Measurements from ENCODE around the gene WDSUB1.

Gene WDSUB1

GRCh38 chr2:159298967-159299366 is 12.5 kb upstream of the WDSUB1 start:
- DNase-seq (ENCODE audit: low read depth), result no peak
- TF ChIP-seq CTCF (IDR thresholded peaks at IDR 0.05; ENCODE audit: low read depth, low read length, missing control alignments), result no peak
- no peak overlapping the region for H3K4me3 ChIP-seq (ENCODE audit: low read depth, low read length)

GRCh38 chr2:159297042-159297707 is 10.7 kb upstream of the WDSUB1 start:
- no peak for DNase-seq (ENCODE audit: low read depth)
- no peak for TF ChIP-seq CTCF (IDR thresholded peaks at IDR 0.05; ENCODE audit: low read depth, low read length, missing control alignments)
- H3K4me3 ChIP-seq (ENCODE audit: low read depth, low read length), result no peak overlapping the region

GRCh38 chr2:159292157-159292556 is 5.7 kb upstream of the WDSUB1 start:
- no peak for TF ChIP-seq CTCF (IDR thresholded peaks at IDR 0.05; ENCODE audit: low read depth, low read length, missing control alignments)
- no peak for DNase-seq (ENCODE audit: low read depth)

GRCh38 chr2:159290289-159290907 is 3.9 kb upstream of the WDSUB1 start:
- no peak for DNase-seq (ENCODE audit: low read depth)
- TF ChIP-seq CTCF (IDR thresholded peaks at IDR 0.05; ENCODE audit: low read depth, low read length, missing control alignments), result no peak

More at GRCh38 chr2:159292157-159292556, 5.7 kb upstream of the WDSUB1 start:
- H3K4me3 ChIP-seq (ENCODE audit: low read depth, low read length), result no peak overlapping the region

GRCh38 chr2:159287733-159288132 is 1.2 kb upstream of the WDSUB1 start:
- H3K4me3 ChIP-seq (ENCODE audit: low read depth, low read length), result no peak overlapping the region
- no peak for TF ChIP-seq CTCF (IDR thresholded peaks at IDR 0.05; ENCODE audit: low read depth, low read length, missing control alignments)

More at GRCh38 chr2:159290289-159290907, 3.9 kb upstream of the WDSUB1 start:
- H3K4me3 ChIP-seq (ENCODE audit: low read depth, low read length), result no peak overlapping the region

GRCh38 chr2:159286709-159287441 is 372 bp upstream of the WDSUB1 start:
- DNase-seq (ENCODE audit: low read depth), result peak; percentile 82
- TF ChIP-seq CTCF (IDR thresholded peaks at IDR 0.05; ENCODE audit: low read depth, low read length, missing control alignments), result no peak
- H3K4me3 ChIP-seq (ENCODE audit: low read depth, low read length), result peak overlapping the region; percentile 87

More at GRCh38 chr2:159287733-159288132, 1.2 kb upstream of the WDSUB1 start:
- DNase-seq (ENCODE audit: low read depth), result no peak
